Duodenal mucosa (tissue), 2 donors: ENCODE results near the gene PXDN.

Source experiments
- H3K27ac ChIP-seq: one replicate; pipeline ENCODE4 v1.7.0; 2013; ENCODE audit warnings: low read depth, low read length
- H3K27me3 ChIP-seq, 2 donors: one replicate each; pipeline ENCODE4 v1.7.0; 2013; ENCODE audit warnings: low read length in 2 of 2, control low read depth in 1 of 2; ENCODE audit not compliant: insufficient read depth in 2 of 2, control insufficient read depth in 1 of 2
- H3K36me3 ChIP-seq, 2 donors: one replicate each; pipeline ENCODE4 v1.7.0; 2013; ENCODE audit warnings: low read length in 2 of 2, control low read depth in 1 of 2; ENCODE audit not compliant: insufficient read depth in 2 of 2, control insufficient read depth in 1 of 2
- H3K4me1 ChIP-seq, 2 donors: one replicate each; pipeline ENCODE4 v1.7.0; 2013; ENCODE audit warnings: low read length in 2 of 2, control low read depth in 1 of 2; ENCODE audit not compliant: insufficient read depth in 2 of 2, control insufficient read depth in 1 of 2
- H3K4me3 ChIP-seq, 2 donors: one replicate each; pipeline ENCODE4 v1.7.0; 2013; ENCODE audit warnings: low read length in 2 of 2, low read depth in 1 of 2
- H3K9ac ChIP-seq, 2 donors: one replicate each; pipeline ENCODE4 v1.7.0; 2013; ENCODE audit warnings: low read length in 2 of 2, low read depth in 1 of 2
- H3K9me3 ChIP-seq, 2 donors: one replicate each; pipeline ENCODE4 v1.7.0; 2013; ENCODE audit warnings: low read length in 2 of 2, control low read depth in 1 of 2; ENCODE audit not compliant: control insufficient read depth in 1 of 2

PXDN gene

GRCh38 chr2:1607971-1608688 is 136.2 kb downstream of the PXDN start:
- no peaks in the 10 kb centered on the region for H3K27me3 ChIP-seq
- no peaks in the 10 kb centered on the region for H3K9me3 ChIP-seq
- no peaks in the 10 kb centered on the region for H3K36me3 ChIP-seq
- H3K9ac ChIP-seq: no peak overlapping the region
- no peak overlapping the region for H3K4me3 ChIP-seq
- peaks cover 0 to 15% of the 10 kb centered on the region in 2 donors for H3K4me1 ChIP-seq
- H3K27ac ChIP-seq: no peak overlapping the region

DNA sequence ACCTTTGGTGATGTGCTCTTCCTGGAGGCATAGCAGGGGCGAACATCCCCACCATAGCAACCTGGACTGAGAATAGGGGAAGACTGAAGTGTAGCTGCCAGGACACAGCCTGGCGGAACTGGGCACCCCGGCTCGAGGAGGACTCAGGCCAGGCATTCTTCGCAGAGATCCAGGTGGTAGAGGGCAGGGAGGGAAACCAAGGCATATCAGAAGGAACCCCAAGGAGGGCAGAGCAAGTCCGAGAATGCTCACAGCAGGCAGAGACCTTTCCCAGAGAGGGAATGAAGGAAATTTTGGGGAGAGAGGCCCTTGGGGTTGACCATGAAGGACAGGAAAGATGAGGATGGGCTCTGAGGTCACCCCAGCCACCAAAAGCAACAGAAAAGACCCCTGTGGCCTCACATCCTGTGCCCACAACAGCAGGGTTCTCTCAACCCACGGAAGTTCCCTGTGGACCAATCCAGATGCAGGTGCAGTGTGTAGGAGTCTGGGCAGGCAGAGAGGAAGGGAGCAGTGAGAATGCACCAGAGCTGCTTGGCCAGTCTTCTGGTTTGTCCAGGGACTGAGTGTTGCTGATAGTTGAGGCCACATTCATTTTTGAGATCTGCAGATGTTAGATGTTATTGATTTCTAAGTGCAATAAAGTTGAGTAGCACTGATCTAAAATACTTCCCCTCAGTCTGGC is 136.9 kb downstream of the PXDN start:
- Histone ChIP-seq H3K4me1 (peaks cover 0 to 15% of the 10 kb centered on the region in 2 donors), H3K27ac (no peak overlapping the region), H3K36me3 (no peaks in the 10 kb centered on the region), H3K27me3 (no peaks in the 10 kb centered on the region), H3K9ac (no peak overlapping the region), H3K4me3 (no peak overlapping the region), H3K9me3 (no peaks in the 10 kb centered on the region)

GRCh38 chr2:1606421-1607235 is 137.7 kb downstream of the PXDN start:
- Histone ChIP-seq H3K36me3 (no peaks in the 10 kb centered on the region), H3K27ac (peak overlapping the region; percentile 10), H3K4me3 (no peak overlapping the region), H3K27me3 (no peaks in the 10 kb centered on the region), H3K9ac (no peak overlapping the region), H3K9me3 (no peaks in the 10 kb centered on the region), H3K4me1 (peaks cover 0 to 15% of the 10 kb centered on the region in 2 donors)

- no peak overlapping the region for H3K27ac ChIP-seq
- H3K9me3 ChIP-seq: no peaks in the 10 kb centered on the region
- H3K27me3 ChIP-seq: no peaks in the 10 kb centered on the region
- H3K4me1 ChIP-seq: peaks cover 0 to 15% of the 10 kb centered on the region in 2 donors
- H3K4me3 ChIP-seq: no peak overlapping the region
- H3K36me3 ChIP-seq: no peaks in the 10 kb centered on the region
- no peak overlapping the region for H3K9ac ChIP-seq
Measured at GRCh38 chr2:1606046-1606400, 138.3 kb downstream of the PXDN start.

- Histone ChIP-seq H3K4me3 (no peak overlapping the region), H3K9ac (no peak overlapping the region)
Measured at GRCh38 chr2:1605102-1606045, 138.9 kb downstream of the PXDN start.

DNA sequence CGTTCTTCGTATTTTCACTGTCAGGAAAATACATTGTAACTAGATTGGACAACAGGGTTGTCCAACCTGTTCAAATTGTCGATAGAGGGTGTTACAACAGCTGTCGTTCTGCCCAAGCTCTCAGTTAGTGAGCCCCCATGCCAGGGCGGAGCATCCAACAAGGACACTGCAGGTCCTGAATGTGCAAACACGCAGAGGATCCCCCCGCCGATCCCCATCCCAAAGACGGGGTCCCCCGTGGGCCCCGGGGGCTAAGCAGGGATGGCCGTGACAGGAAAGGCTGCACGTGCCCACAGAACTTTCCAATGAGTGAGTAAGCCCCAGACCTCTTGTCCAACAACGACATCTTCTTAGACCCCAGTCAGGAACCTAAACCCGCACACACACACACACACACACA is 140.8 kb downstream of the PXDN start:
- Histone ChIP-seq H3K4me1 (peaks cover 4 to 20% of the 10 kb centered on the region in 2 donors), H3K27me3 (no peaks in the 10 kb centered on the region), H3K9ac (no peak overlapping the region)

More at GRCh38 chr2:1605102-1606045, 138.9 kb downstream of the PXDN start:
- Histone ChIP-seq H3K9me3 (no peaks in the 10 kb centered on the region), H3K4me1 (peaks cover 0 to 15% of the 10 kb centered on the region in 2 donors), H3K27ac (peak overlapping the region; percentile 17), H3K27me3 (no peaks in the 10 kb centered on the region), H3K36me3 (no peaks in the 10 kb centered on the region)

GRCh38 chr2:1603059-1603458 is 141.3 kb downstream of the PXDN start:
- Histone ChIP-seq H3K4me3 (no peak overlapping the region), H3K4me1 (peaks cover 4 to 20% of the 10 kb centered on the region in 2 donors), H3K27ac (no peak overlapping the region), H3K9me3 (no peaks in the 10 kb centered on the region), H3K27me3 (no peaks in the 10 kb centered on the region), H3K36me3 (no peaks in the 10 kb centered on the region), H3K9ac (no peak overlapping the region)

More for the DNA sequence above, 140.8 kb downstream of the PXDN start:
- Histone ChIP-seq H3K9me3 (no peaks in the 10 kb centered on the region), H3K27ac (no peak overlapping the region), H3K4me3 (no peak overlapping the region), H3K36me3 (no peaks in the 10 kb centered on the region)

DNA sequence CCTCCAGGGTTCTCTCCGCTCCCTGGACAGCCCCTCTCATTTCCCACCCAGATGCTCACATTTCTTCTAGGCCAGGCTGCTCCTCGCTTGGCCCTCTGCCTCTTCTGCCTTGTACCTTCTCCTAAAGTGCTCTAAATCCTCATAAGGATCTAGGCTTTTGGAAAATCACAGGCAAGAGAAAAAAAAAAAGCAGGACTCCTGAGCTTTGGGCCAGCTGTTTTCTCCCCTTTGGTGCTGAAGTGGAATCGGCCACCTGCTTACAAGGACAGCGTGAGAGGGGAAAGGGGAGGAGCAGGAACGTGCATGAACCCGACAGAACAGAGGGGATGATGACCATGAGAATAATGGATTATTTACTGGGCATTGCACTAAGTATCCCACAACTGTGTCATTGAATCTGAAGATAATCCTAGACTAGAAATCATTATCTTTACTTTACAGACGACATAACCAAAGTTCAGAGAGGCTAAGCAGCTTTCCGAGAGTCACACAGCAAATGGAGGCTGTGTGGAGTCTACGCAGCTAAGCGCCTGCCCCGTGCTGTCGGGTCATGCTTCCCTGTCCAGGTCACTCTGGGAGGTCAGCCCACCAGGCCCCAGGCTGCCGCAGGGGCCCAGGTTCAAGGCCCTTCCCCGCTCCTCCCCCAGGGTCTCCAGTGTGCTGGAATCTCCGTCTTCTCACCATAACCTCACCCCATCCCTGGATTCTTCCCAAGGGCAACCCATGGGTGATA is 141.9 kb downstream of the PXDN start:
- H3K9me3 ChIP-seq: no peaks in the 10 kb centered on the region
- H3K9ac ChIP-seq: no peak overlapping the region
- H3K36me3 ChIP-seq: no peaks in the 10 kb centered on the region
- H3K4me1 ChIP-seq: peaks cover 4 to 20% of the 10 kb centered on the region in 2 donors
- no peak overlapping the region for H3K27ac ChIP-seq
- H3K4me3 ChIP-seq: no peak overlapping the region
- no peaks in the 10 kb centered on the region for H3K27me3 ChIP-seq
